ENCODE measurements around the gene HUNK. TPM values are rescaled to one million over a fixed set of nuclear protein-coding genes. Genes with fewer than 3 reads are reported as not detected.
"Not testable (repeated sequence)": the region's sequence is repeated elsewhere in the genome, so short reads cannot be mapped to it uniquely, and the experiment has no call there.

The HUNK gene
- total RNA-seq, 1 donor from 2014 or later: 0.64 TPM

DNA sequence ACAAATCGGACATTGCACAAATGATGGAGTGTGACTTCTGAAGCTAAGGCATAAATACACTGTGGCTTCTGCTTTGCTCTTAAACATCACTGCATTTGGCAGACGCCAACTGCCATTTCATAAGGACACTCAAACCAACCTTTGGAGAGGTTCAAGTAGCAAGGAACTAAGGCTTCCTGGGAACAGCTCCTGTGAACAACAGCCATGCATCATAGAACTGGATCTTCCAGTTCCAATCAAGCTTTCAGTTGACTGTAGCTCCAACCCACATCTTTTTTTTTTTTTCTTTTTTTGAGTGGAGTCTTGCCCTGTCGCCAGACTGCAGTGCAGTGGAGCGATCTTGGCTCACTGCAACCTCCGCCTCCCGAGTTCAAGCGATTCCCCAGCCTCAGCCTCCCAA is 10.7 kb upstream of the HUNK start:
- Histone ChIP-seq H3K4me1 (no peaks in the 10 kb centered on the region), H3K27me3 (no peaks in the 10 kb centered on the region), H3K4me3 (no peak overlapping the region), H3K27ac (no peak overlapping the region), H3K9me3 (no peaks in the 10 kb centered on the region), H3K36me3 (no peaks in the 10 kb centered on the region)
- no peak for DNase-seq (ENCODE audit: low spot score in 2 of 2)
- TF ChIP-seq, protein P1, sequence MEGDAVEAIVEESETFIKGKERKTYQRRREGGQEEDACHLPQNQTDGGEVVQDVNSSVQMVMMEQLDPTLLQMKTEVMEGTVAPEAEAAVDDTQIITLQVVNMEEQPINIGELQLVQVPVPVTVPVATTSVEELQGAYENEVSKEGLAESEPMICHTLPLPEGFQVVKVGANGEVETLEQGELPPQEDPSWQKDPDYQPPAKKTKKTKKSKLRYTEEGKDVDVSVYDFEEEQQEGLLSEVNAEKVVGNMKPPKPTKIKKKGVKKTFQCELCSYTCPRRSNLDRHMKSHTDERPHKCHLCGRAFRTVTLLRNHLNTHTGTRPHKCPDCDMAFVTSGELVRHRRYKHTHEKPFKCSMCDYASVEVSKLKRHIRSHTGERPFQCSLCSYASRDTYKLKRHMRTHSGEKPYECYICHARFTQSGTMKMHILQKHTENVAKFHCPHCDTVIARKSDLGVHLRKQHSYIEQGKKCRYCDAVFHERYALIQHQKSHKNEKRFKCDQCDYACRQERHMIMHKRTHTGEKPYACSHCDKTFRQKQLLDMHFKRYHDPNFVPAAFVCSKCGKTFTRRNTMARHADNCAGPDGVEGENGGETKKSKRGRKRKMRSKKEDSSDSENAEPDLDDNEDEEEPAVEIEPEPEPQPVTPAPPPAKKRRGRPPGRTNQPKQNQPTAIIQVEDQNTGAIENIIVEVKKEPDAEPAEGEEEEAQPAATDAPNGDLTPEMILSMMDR (IDR thresholded peaks at IDR 0.05): no peak
- intact Hi-C loops (cut with DNase I): no loop called here

DNA sequence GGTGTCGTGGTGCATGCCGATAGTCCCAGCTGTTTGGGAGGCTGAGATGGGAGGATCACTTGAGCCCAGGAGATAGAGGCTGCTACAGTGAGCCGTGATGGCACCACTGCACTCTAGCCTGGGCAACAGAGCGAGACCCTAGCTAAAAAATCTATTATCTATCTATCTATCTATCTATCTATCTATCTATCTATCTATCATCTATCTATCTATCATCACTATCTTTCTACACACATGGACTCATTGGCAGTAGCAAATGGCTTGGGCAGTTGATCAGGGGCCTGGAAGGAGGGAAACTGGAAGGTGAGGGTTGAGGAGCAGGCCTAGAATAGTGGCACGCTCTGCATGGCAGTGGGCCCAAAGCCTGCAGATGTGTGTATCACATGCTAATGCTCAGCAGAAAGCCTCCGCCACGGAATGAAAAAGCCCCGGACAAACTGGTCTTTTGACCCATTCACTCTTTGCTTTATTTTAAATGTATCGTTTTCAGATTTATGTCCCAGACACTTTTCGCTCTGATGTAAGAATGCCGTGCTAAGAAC is 7.3 kb upstream of the HUNK start:
- intact Hi-C loops (cut with DNase I): loop anchor here (5.0 kb wide), 2 partner anchors 203 to 737 kb away; no protein-coding TSS in a partner anchor
- Histone ChIP-seq H3K4me1 (no peaks in the 10 kb centered on the region), H3K27me3 (no peaks in the 10 kb centered on the region), H3K4me3 (no peak overlapping the region), H3K36me3 (no peaks in the 10 kb centered on the region), H3K27ac (no peak overlapping the region), H3K9me3 (no peaks in the 10 kb centered on the region)
- DNase-seq (ENCODE audit: low spot score in 2 of 2): no peak
- TF ChIP-seq, protein P1 (IDR thresholded peaks at IDR 0.05): no peak

DNA sequence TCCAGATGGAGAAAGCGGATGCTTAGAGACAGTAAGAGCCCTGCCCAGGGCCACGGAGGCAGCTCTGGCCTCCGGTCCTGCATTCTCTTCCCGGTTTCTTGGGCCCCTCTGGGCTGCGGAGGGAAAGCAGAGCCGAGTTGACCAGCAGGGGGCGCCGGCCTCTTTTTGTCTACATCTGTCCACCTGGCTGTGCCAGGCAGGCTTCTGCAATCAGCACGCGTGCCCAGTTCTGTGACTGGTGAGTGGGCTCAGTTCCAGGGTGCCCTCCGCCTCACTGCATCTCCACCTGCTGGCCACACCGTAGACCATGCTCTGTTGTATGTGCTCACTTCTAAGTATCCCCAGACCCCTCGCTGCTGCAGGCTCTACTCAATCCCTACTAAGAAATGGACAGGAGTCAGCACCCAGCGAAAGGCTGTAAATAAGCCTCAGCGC is 6.7 kb upstream of the HUNK start:
- H3K27me3 ChIP-seq: no peaks in the 10 kb centered on the region
- intact Hi-C loops (cut with DNase I): loop anchor here (1.0 to 5.0 kb wide), 3 partner anchors 204 to 736 kb away; no protein-coding TSS in a partner anchor
- H3K36me3 ChIP-seq: no peaks in the 10 kb centered on the region
- DNase-seq (ENCODE audit: low spot score in 2 of 2): peak in 1 of 2 donors; percentile 88
- TF ChIP-seq, protein P1 (IDR thresholded peaks at IDR 0.05): peak; percentile 55 to 91 (median 87)
- no peaks in the 10 kb centered on the region for H3K4me1 ChIP-seq
- H3K9me3 ChIP-seq: no peaks in the 10 kb centered on the region
- H3K27ac ChIP-seq: no peak overlapping the region
- H3K4me3 ChIP-seq: no peak overlapping the region

DNA sequence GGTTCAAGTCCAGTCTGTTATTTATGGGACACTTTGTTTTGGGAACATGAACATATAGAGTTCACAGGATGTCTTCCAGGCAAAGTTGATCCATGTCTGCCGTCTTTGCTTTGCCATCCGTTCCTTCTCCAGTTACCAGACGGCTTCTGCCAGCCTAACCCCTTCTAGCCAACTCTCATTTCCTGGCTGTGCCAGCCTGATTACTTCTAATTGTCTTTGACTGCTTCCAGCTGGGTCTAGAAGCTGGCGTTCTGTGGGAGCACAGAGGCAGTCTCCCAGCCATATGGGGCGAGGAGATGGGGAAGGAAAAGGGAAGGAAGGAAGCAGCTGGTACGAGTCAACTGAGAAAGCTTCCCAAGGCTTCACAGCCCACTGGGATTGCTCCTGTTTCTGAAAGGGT is 3.1 kb upstream of the HUNK start:
- intact Hi-C loops (cut with DNase I): loop anchor here (5.0 kb wide), 2 partner anchors 207 to 733 kb away; no protein-coding TSS in a partner anchor
- DNase-seq (ENCODE audit: low spot score in 2 of 2): no peak
- Histone ChIP-seq H3K27ac (no peak overlapping the region), H3K4me3 (no peak overlapping the region), H3K36me3 (no peaks in the 10 kb centered on the region), H3K27me3 (peaks cover 4% of the 10 kb centered on the region), H3K9me3 (no peaks in the 10 kb centered on the region), H3K4me1 (peaks cover 10 to 19% of the 10 kb centered on the region in 2 donors)
- TF ChIP-seq, protein P1 (IDR thresholded peaks at IDR 0.05): no peak

DNA sequence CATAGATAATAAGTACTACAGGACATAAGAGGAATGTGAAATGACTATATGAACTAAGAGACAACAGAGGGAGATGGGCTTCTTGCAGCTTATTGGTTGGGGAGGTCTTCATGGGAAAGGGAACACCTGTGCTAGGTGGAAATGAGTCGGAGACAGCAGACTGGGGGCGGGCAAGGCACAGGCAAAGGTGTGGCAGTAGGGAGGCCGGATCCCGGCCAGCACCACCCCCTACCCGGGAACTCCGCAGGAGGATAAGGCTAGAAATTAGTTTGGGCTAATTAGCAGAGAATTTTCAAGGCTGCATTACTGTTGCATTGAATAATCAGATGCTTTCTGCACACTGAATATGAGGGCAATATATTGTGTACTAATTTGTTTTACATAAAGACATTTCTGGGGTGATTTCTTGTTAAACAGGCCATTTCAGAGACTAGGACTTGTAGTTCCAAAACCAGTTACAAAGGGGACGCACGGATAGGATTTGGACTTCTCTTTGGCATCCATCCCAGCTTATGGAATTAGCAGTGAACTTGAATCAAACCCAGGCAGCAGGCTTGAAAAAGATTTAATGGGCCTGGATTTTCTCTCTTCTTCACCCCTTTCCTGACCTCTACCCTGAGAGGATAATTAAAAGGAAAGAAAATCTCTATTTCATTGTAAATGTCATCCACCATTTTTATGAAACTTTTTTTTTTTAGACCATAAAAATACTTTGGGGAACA is 2.2 kb upstream of the HUNK start:
- no peak overlapping the region for H3K4me3 ChIP-seq
- no peaks in the 10 kb centered on the region for H3K36me3 ChIP-seq
- no peak overlapping the region for H3K27ac ChIP-seq
- peaks cover 4% of the 10 kb centered on the region for H3K27me3 ChIP-seq
- DNase-seq (ENCODE audit: low spot score in 2 of 2): no peak
- intact Hi-C loops (cut with DNase I): no loop called here
- TF ChIP-seq, protein P1 (IDR thresholded peaks at IDR 0.05): no peak
- no peaks in the 10 kb centered on the region for H3K9me3 ChIP-seq
- peaks cover 14 to 26% of the 10 kb centered on the region in 2 donors for H3K4me1 ChIP-seq

DNA sequence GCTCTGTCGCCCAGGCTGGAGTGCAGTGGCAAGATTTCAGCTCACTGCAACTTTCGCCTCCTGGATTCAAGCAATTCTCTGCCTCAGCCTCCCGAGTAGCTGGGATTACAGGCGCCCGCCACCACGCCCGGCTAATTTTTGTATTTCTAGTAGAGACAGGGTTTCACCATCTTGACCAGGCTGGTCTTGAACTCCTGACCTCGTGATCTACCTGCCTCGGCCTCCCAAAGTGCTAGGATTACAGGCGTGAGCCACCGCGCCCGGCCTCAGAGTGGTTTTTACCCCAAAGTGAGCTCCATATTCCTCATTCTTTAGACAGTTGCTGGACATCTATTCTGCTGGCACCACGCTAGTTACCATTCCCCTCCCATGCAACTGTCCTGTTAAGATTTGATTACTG is 1.4 kb upstream of the HUNK start:
- intact Hi-C loops (cut with DNase I); H3K27me3 ChIP-seq; H3K27ac ChIP-seq: not testable (repeated sequence)

More for the DNA sequence above, 1.4 kb upstream of the HUNK start:
- not testable (repeated sequence) for H3K36me3 ChIP-seq; H3K4me3 ChIP-seq; H3K9me3 ChIP-seq; DNase-seq (ENCODE audit: low spot score in 2 of 2)
- peaks cover 14 to 26% of the 10 kb centered on the region in 2 donors for H3K4me1 ChIP-seq
